Activated T-helper 17 cell treated with anti-CD3 and anti-CD28 coated beads, Interleukin-2, amount 50 U/mL, for 72 hours (primary cell): ENCODE data around the gene NR2E1. TPM values are rescaled to one million over a fixed set of nuclear protein-coding genes. Genes with fewer than 3 reads are reported as not detected.

ENCODE experiments used
- total RNA-seq, 2 donors: library from RNA; stranded (reverse); gene quantifications; one replicate each; pipeline ENCODE4 v1.2.3, GENCODE V29; 2022

The NR2E1 gene
- total RNA-seq, 2 donors from 2014 or later: not detected

Other genes starting within 250 kb of the NR2E1 start
- 10 to 100 TPM; 72.6 to 88.0 TPM for gene SEC63, start 207.8 kb upstream of the NR2E1 start, total RNA-seq
- 10 to 100 TPM; 10.1 to 19.3 TPM for gene OSTM1, start 91.3 kb upstream of the NR2E1 start, total RNA-seq
- gene SNX3, start 95.0 kb downstream of the NR2E1 start, total RNA-seq: 10 to 100 TPM; 60.1 to 84.6 TPM
- 1 to 10 TPM; 5.9 to 6.1 TPM for gene AFG1L, start 129.0 kb downstream of the NR2E1 start, total RNA-seq